Liver (tissue), 9 donors: Measurements from ENCODE around the gene SLC2A8. TPM values are rescaled to one million over a fixed set of nuclear protein-coding genes. Genes with fewer than 3 reads are reported as not detected.

ENCODE experiments used
- DNase-seq: peaks from one replicate; pipeline ENCODE4 v3.0.0-alpha.2; 2017; ENCODE audit warnings: low spot score
- H3K27ac ChIP-seq, 2 donors: one replicate each; pipeline ENCODE4 v1.7.0; 2013; ENCODE audit warnings: inconsistent platforms in 2 of 2, low read length in 2 of 2, control low read depth in 1 of 2, low read depth in 1 of 2, mild to moderate bottlenecking in 1 of 2
- H3K27me3 ChIP-seq, 4 donors: one replicate each; pipeline versions ENCODE4 v1.6.1 to v1.7.0; 2013; ENCODE audit warnings: low read length in 3 of 4, inconsistent platforms in 1 of 4, mild to moderate bottlenecking in 1 of 4, moderate library complexity in 1 of 4; ENCODE audit not compliant: control insufficient read depth in 4 of 4, insufficient read depth in 4 of 4
- H3K36me3 ChIP-seq, 4 donors: one replicate each; pipeline versions ENCODE4 v1.6.1 to v1.7.0; 2013; ENCODE audit warnings: low read length in 3 of 4, mild to moderate bottlenecking in 3 of 4, low read depth in 1 of 4, moderate library complexity in 1 of 4; ENCODE audit not compliant: control insufficient read depth in 4 of 4, insufficient read depth in 3 of 4
- H3K4me1 ChIP-seq, 4 donors: one replicate each; pipeline versions ENCODE4 v1.6.1 to v1.7.0; 2013; ENCODE audit warnings: low read length in 3 of 4, mild to moderate bottlenecking in 3 of 4, moderate library complexity in 1 of 4; ENCODE audit not compliant: control insufficient read depth in 4 of 4, insufficient read depth in 4 of 4
- H3K4me3 ChIP-seq, 3 donors: one replicate each; pipeline versions ENCODE4 v1.6.1 to v1.7.0; 2013; ENCODE audit warnings: low read length in 3 of 3, control low read depth in 1 of 3, low read depth in 1 of 3, mild to moderate bottlenecking in 1 of 3
- H3K9ac ChIP-seq, 2 donors: one replicate each; pipeline ENCODE4 v1.7.0; 2013; ENCODE audit warnings: low read length in 2 of 2, mild to moderate bottlenecking in 2 of 2, moderate library complexity in 2 of 2, control low read depth in 1 of 2, low read depth in 1 of 2
- H3K9me3 ChIP-seq, 4 donors: one replicate each; pipeline versions ENCODE4 v1.6.1 to v1.7.0; 2013; ENCODE audit warnings: low read length in 3 of 4; ENCODE audit not compliant: control insufficient read depth in 4 of 4
- CTCF ChIP-seq: fragments of 150-350 bp; IDR thresholded peaks from 2 replicates; pipeline ENCODE4 v1.5.1; 2017; ENCODE audit warnings: improper control_type of control experiment, low read depth, low read length; ENCODE audit not compliant: missing input control
- EGR1 ChIP-seq, 2 donors: IDR thresholded peaks; 2 replicates each; pipeline ENCODE4 v1.6.1; 2016 to 2018; ENCODE audit warnings: antibody characterized with exemption in 2 of 2, low read depth in 2 of 2
- FOXA1 ChIP-seq: IDR thresholded peaks from 2 replicates; pipeline ENCODE4 v1.6.1; 2016; ENCODE audit warnings: antibody characterized with exemption
- FOXA2 ChIP-seq: IDR thresholded peaks from 2 replicates; pipeline ENCODE4 v1.6.1; 2016; ENCODE audit warnings: antibody characterized with exemption
- GABPA ChIP-seq, 2 donors: IDR thresholded peaks in 1 of 2; conservative IDR thresholded peaks in 1 of 2; 2 replicates each; pipeline ENCODE4 v1.6.1; 2016; ENCODE audit warnings: antibody characterized with exemption in 2 of 2, mild to moderate bottlenecking in 1 of 2, moderate library complexity in 1 of 2
- HNF4A ChIP-seq, 2 donors: conservative IDR thresholded peaks; 2 replicates each; pipeline ENCODE4 v1.6.1; 2016; ENCODE audit warnings: antibody characterized with exemption in 2 of 2, mild to moderate bottlenecking in 2 of 2
- HNF4G ChIP-seq: IDR thresholded peaks from 2 replicates; pipeline ENCODE4 v1.6.1; 2016; ENCODE audit warnings: antibody characterized with exemption
- JUND ChIP-seq, 2 donors: IDR thresholded peaks; 2 replicates each; pipeline ENCODE4 v1.6.1; 2016; ENCODE audit warnings: antibody characterized with exemption in 2 of 2
- MAX ChIP-seq: IDR thresholded peaks from 2 replicates; pipeline ENCODE4 v1.6.1; 2016; ENCODE audit warnings: antibody characterized with exemption
- NR2F2 ChIP-seq: IDR thresholded peaks from 2 replicates; pipeline ENCODE4 v1.6.1; 2016; ENCODE audit warnings: antibody characterized with exemption
- RAD21 ChIP-seq, 2 donors: IDR thresholded peaks; 2 replicates each; pipeline ENCODE4 v1.6.1; 2016; ENCODE audit warnings: antibody characterized with exemption in 2 of 2, mild to moderate bottlenecking in 2 of 2
- RXRA ChIP-seq, 2 donors: IDR thresholded peaks; 2 replicates each; pipeline ENCODE4 v1.6.1; 2017 to 2018; ENCODE audit warnings: antibody characterized with exemption in 2 of 2, mild to moderate bottlenecking in 1 of 2
- SP1 ChIP-seq: IDR thresholded peaks from 2 replicates; pipeline ENCODE4 v1.6.1; 2018; ENCODE audit warnings: antibody characterized with exemption, mild to moderate bottlenecking
- TAF1 ChIP-seq: conservative IDR thresholded peaks from 2 replicates; pipeline ENCODE4 v1.6.1; 2016; ENCODE audit warnings: antibody characterized with exemption, mild to moderate bottlenecking
- YY1 ChIP-seq: IDR thresholded peaks from 2 replicates; pipeline ENCODE4 v1.6.1; 2016; ENCODE audit warnings: antibody characterized with exemption, mild to moderate bottlenecking
- WGBS: extraction: QIAGEN DNeasy Blood & Tissue Kit; methylation state at CpG from one replicate; pipeline ENCODE4 v1.1.7; 2013; 5-methylcytosine and 5-hydroxymethylcytosine counted together
- polyA plus RNA-seq, 2 donors: library from polyadenylated mRNA; stranded (reverse) in 1 of 2; unstranded in 1 of 2; fragments of 200-250 nt in 1 of 2; fragments of >200 nt in 1 of 2; fragmentation: Nextera tagmentation in 1 of 2; extraction: Ambion mirVana in 1 of 2; gene quantifications; one replicate each; pipeline versions ENCODE4 v1.2.1 to v1.2.3, GENCODE V29; 2013 to 2015
- total RNA-seq, 2 donors: library from RNA; depleted of rRNA; stranded (reverse); fragments of >200 nt; gene quantifications; one replicate each; pipeline ENCODE4 v1.2.3, GENCODE V29; 2014
- TF ChIP-seq, protein P1 (sequence below): IDR thresholded peaks from 2 replicates; pipeline ENCODE4 v1.6.1; 2016; ENCODE audit warnings: antibody characterized with exemption
- TF ChIP-seq, protein P2 (sequence below): IDR thresholded peaks from 2 replicates; pipeline ENCODE4 v1.6.1; 2016; ENCODE audit warnings: antibody characterized with exemption
- TF ChIP-seq, protein P3 (sequence below): IDR thresholded peaks from 2 replicates; pipeline ENCODE4 v1.6.1; 2016; ENCODE audit warnings: antibody characterized with exemption, mild to moderate bottlenecking
- donor health status: healthy.
- donor health status: healthy.
- donor health status: healthy.
- donor health status: healthy.
- donor health status: healthy.

The SLC2A8 gene
- total and polyA plus RNA-seq, 4 donors, result 10.9 to 24.5 (median 19.9) TPM

- TF ChIP-seq HNF4A (conservative IDR thresholded peaks at IDR 0.05), result peak in 1 of 2 donors; percentile 46
- TF ChIP-seq SP1, result peak; percentile 50
- peak in 1 of 2 donors; percentile 23 for TF ChIP-seq RAD21 (IDR thresholded peaks at IDR 0.05)
- TF ChIP-seq JUND (IDR thresholded peaks at IDR 0.05), result peak in 1 of 2 donors; percentile 14
- TF ChIP-seq YY1, result peak; percentile 97
- TF ChIP-seq HNF4G, result no peak
- peak; percentile 31 for TF ChIP-seq NR2F2
- TF ChIP-seq, protein P1, sequence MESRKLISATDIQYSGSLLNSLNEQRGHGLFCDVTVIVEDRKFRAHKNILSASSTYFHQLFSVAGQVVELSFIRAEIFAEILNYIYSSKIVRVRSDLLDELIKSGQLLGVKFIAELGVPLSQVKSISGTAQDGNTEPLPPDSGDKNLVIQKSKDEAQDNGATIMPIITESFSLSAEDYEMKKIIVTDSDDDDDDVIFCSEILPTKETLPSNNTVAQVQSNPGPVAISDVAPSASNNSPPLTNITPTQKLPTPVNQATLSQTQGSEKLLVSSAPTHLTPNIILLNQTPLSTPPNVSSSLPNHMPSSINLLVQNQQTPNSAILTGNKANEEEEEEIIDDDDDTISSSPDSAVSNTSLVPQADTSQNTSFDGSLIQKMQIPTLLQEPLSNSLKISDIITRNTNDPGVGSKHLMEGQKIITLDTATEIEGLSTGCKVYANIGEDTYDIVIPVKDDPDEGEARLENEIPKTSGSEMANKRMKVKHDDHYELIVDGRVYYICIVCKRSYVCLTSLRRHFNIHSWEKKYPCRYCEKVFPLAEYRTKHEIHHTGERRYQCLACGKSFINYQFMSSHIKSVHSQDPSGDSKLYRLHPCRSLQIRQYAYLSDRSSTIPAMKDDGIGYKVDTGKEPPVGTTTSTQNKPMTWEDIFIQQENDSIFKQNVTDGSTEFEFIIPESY, result peak; percentile 98
- TF ChIP-seq CTCF, result peak; percentile 17
- TF ChIP-seq GABPA (IDR thresholded peaks at IDR 0.05 in 1 of 2, conservative IDR thresholded peaks at IDR 0.05 in 1 of 2), result peak; percentile 73 to 94
- peak; percentile 77 for TF ChIP-seq MAX
- no peak for TF ChIP-seq FOXA1
- TF ChIP-seq FOXA2, result no peak
- TF ChIP-seq, protein P2, sequence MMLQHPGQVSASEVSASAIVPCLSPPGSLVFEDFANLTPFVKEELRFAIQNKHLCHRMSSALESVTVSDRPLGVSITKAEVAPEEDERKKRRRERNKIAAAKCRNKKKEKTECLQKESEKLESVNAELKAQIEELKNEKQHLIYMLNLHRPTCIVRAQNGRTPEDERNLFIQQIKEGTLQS, result no peak
- TF ChIP-seq EGR1 (IDR thresholded peaks at IDR 0.05; ENCODE audit: low read depth in 2 of 2), result no peak
- TF ChIP-seq TAF1, result peak; percentile 80
- TF ChIP-seq, protein P3, sequence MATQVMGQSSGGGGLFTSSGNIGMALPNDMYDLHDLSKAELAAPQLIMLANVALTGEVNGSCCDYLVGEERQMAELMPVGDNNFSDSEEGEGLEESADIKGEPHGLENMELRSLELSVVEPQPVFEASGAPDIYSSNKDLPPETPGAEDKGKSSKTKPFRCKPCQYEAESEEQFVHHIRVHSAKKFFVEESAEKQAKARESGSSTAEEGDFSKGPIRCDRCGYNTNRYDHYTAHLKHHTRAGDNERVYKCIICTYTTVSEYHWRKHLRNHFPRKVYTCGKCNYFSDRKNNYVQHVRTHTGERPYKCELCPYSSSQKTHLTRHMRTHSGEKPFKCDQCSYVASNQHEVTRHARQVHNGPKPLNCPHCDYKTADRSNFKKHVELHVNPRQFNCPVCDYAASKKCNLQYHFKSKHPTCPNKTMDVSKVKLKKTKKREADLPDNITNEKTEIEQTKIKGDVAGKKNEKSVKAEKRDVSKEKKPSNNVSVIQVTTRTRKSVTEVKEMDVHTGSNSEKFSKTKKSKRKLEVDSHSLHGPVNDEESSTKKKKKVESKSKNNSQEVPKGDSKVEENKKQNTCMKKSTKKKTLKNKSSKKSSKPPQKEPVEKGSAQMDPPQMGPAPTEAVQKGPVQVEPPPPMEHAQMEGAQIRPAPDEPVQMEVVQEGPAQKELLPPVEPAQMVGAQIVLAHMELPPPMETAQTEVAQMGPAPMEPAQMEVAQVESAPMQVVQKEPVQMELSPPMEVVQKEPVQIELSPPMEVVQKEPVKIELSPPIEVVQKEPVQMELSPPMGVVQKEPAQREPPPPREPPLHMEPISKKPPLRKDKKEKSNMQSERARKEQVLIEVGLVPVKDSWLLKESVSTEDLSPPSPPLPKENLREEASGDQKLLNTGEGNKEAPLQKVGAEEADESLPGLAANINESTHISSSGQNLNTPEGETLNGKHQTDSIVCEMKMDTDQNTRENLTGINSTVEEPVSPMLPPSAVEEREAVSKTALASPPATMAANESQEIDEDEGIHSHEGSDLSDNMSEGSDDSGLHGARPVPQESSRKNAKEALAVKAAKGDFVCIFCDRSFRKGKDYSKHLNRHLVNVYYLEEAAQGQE, result peak; percentile 96
- peak in 1 of 2 donors; percentile 44 for TF ChIP-seq RXRA (IDR thresholded peaks at IDR 0.05)
- no peaks in the 10 kb centered on the region for H3K9me3 ChIP-seq
- peak within 1 kb of the TSS; percentile 89 to 95 (median 92) for H3K4me3 ChIP-seq
- under 1% methylated on average over 54 of the region's 54 CpGs for WGBS
- peak; percentile 94 for DNase-seq
- no peaks in the 10 kb centered on the region for H3K27me3 ChIP-seq
- peaks cover 5 to 42% (median 36%) of the 10 kb centered on the region in 4 donors for H3K4me1 ChIP-seq
- peaks cover 0 to 6% (median 5%) of the 10 kb centered on the region in 4 donors for H3K36me3 ChIP-seq
- H3K27ac ChIP-seq, result peak within 1 kb of the TSS; percentile 74 to 88
- H3K9ac ChIP-seq, result peak within 1 kb of the TSS; percentile 88 to 98
Measured at GRCh38 chr9:127423934-127424675, 27.1 kb downstream of the SLC2A8 start, which contains the start of gene ZNF79. ZNF79 (plus strand) TSS chr9:127424382; CDS start chr9:127424788, 406 bp downstream.
